H1 (cell line): ENCODE measurements around the gene CHD1. TPM values are rescaled to one million over a fixed set of nuclear protein-coding genes. Genes with fewer than 3 reads are reported as not detected.

Experiments used
- ASH2L ChIP-seq: fragments of 200-600, 300-600 bp; sonication (generic); IDR thresholded peaks from one replicate; pipeline ENCODE4 v1.7.1; 2017; ENCODE audit warnings: low read length
- HDAC2 ChIP-seq, 2 experiments: fragments of 300-600 bp in 1 of 2; sonication (generic) in 1 of 2; IDR thresholded peaks; 2 replicates each; pipeline ENCODE4 v1.6.1; 2011 to 2012; ENCODE audit warnings: low read depth in 2 of 2, low read length in 2 of 2, mild to moderate bottlenecking in 2 of 2, moderate library complexity in 2 of 2, borderline replicate concordance in 1 of 2, inconsistent platforms in 1 of 2
- JUND ChIP-seq: IDR thresholded peaks from 2 replicates; pipeline ENCODE4 v1.6.1; 2011; ENCODE audit warnings: mild to moderate bottlenecking, improper control_type of control experiment, low read length
- NANOG ChIP-seq: IDR thresholded peaks from 2 replicates; pipeline ENCODE4 v1.6.1; 2011; ENCODE audit warnings: low read length, low read depth, mild to moderate bottlenecking, inconsistent platforms; ENCODE audit not compliant: insufficient read depth, poor library complexity, severe bottlenecking
- SP1 ChIP-seq: IDR thresholded peaks from 2 replicates; pipeline ENCODE4 v1.6.1; 2011; ENCODE audit warnings: low read depth, low read length
- TAF1 ChIP-seq: IDR thresholded peaks from 2 replicates; pipeline ENCODE4 v1.6.1; 2011; ENCODE audit warnings: mild to moderate bottlenecking, low read depth, low read length
- polyA plus RNA-seq, 7 experiments: library from polyadenylated mRNA; depleted of rRNA in 3 of 7; stranded (reverse) in 5 of 7; unstranded in 2 of 7; fragments of >200 nt in 5 of 7; fragments of 200-250 nt in 2 of 7; gene quantifications; 1 replicate in 5 of 7; 2 replicates in 1 of 7; 4 replicates in 1 of 7; pipeline versions ENCODE4 v1.2.1 to v1.2.3, GENCODE V29; 2011 to 2013; ENCODE audit warnings: missing spikeins in 2 of 7, mixed read lengths in 2 of 7
- total RNA-seq: library from RNA; stranded (reverse); fragmentation: NEBNext Ultra II Directional; extraction: Animal tissue kit (Norgen Biotek cat#: 25700); gene quantifications from 2 replicates; pipeline ENCODE4 v1.2.1, GENCODE V29; 2021
- TF ChIP-seq, protein P1 (sequence below): fragments of 300-600 bp; sonication (generic); IDR thresholded peaks from 2 replicates; pipeline ENCODE4 v1.7.1; 2012; ENCODE audit warnings: low read length, moderate library complexity, mild to moderate bottlenecking, inconsistent platforms; ENCODE audit not compliant: insufficient replicate concordance

CHD1 gene
- total and polyA plus RNA-seq, 2 of the 8 experiments (the other 6 are each of a cell fraction or from before 2014, with no cell fraction given) = 15.6 to 53.0 TPM

GRCh38 chr5:98805070-98805469 lies 123.7 kb downstream of the CHD1 start (continued):
- TF ChIP-seq, protein P1, sequence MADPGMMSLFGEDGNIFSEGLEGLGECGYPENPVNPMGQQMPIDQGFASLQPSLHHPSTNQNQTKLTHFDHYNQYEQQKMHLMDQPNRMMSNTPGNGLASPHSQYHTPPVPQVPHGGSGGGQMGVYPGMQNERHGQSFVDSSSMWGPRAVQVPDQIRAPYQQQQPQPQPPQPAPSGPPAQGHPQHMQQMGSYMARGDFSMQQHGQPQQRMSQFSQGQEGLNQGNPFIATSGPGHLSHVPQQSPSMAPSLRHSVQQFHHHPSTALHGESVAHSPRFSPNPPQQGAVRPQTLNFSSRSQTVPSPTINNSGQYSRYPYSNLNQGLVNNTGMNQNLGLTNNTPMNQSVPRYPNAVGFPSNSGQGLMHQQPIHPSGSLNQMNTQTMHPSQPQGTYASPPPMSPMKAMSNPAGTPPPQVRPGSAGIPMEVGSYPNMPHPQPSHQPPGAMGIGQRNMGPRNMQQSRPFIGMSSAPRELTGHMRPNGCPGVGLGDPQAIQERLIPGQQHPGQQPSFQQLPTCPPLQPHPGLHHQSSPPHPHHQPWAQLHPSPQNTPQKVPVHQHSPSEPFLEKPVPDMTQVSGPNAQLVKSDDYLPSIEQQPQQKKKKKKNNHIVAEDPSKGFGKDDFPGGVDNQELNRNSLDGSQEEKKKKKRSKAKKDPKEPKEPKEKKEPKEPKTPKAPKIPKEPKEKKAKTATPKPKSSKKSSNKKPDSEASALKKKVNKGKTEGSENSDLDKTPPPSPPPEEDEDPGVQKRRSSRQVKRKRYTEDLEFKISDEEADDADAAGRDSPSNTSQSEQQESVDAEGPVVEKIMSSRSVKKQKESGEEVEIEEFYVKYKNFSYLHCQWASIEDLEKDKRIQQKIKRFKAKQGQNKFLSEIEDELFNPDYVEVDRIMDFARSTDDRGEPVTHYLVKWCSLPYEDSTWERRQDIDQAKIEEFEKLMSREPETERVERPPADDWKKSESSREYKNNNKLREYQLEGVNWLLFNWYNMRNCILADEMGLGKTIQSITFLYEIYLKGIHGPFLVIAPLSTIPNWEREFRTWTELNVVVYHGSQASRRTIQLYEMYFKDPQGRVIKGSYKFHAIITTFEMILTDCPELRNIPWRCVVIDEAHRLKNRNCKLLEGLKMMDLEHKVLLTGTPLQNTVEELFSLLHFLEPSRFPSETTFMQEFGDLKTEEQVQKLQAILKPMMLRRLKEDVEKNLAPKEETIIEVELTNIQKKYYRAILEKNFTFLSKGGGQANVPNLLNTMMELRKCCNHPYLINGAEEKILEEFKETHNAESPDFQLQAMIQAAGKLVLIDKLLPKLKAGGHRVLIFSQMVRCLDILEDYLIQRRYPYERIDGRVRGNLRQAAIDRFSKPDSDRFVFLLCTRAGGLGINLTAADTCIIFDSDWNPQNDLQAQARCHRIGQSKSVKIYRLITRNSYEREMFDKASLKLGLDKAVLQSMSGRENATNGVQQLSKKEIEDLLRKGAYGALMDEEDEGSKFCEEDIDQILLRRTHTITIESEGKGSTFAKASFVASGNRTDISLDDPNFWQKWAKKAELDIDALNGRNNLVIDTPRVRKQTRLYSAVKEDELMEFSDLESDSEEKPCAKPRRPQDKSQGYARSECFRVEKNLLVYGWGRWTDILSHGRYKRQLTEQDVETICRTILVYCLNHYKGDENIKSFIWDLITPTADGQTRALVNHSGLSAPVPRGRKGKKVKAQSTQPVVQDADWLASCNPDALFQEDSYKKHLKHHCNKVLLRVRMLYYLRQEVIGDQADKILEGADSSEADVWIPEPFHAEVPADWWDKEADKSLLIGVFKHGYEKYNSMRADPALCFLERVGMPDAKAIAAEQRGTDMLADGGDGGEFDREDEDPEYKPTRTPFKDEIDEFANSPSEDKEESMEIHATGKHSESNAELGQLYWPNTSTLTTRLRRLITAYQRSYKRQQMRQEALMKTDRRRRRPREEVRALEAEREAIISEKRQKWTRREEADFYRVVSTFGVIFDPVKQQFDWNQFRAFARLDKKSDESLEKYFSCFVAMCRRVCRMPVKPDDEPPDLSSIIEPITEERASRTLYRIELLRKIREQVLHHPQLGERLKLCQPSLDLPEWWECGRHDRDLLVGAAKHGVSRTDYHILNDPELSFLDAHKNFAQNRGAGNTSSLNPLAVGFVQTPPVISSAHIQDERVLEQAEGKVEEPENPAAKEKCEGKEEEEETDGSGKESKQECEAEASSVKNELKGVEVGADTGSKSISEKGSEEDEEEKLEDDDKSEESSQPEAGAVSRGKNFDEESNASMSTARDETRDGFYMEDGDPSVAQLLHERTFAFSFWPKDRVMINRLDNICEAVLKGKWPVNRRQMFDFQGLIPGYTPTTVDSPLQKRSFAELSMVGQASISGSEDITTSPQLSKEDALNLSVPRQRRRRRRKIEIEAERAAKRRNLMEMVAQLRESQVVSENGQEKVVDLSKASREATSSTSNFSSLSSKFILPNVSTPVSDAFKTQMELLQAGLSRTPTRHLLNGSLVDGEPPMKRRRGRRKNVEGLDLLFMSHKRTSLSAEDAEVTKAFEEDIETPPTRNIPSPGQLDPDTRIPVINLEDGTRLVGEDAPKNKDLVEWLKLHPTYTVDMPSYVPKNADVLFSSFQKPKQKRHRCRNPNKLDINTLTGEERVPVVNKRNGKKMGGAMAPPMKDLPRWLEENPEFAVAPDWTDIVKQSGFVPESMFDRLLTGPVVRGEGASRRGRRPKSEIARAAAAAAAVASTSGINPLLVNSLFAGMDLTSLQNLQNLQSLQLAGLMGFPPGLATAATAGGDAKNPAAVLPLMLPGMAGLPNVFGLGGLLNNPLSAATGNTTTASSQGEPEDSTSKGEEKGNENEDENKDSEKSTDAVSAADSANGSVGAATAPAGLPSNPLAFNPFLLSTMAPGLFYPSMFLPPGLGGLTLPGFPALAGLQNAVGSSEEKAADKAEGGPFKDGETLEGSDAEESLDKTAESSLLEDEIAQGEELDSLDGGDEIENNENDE = no peak
- TF ChIP-seq HDAC2 (IDR thresholded peaks at IDR 0.05; ENCODE audit: borderline replicate concordance in 1 of 2, low read depth in 2 of 2, low read length in 2 of 2) = no peak
- no peak for TF ChIP-seq NANOG
- TF ChIP-seq TAF1 = no peak
- TF ChIP-seq SP1 = no peak
- no peak for TF ChIP-seq ASH2L
- no peak for TF ChIP-seq JUND
